ENCODE measurements around the gene SOX10. TPM values are rescaled to one million over a fixed set of nuclear protein-coding genes. Genes with fewer than 3 reads are reported as not detected.

Gene SOX10
- total and polyA plus RNA-seq, 2 of the 13 experiments (the other 11 are each of a cell fraction or from before 2014, with no cell fraction given) = not detected

DNA sequence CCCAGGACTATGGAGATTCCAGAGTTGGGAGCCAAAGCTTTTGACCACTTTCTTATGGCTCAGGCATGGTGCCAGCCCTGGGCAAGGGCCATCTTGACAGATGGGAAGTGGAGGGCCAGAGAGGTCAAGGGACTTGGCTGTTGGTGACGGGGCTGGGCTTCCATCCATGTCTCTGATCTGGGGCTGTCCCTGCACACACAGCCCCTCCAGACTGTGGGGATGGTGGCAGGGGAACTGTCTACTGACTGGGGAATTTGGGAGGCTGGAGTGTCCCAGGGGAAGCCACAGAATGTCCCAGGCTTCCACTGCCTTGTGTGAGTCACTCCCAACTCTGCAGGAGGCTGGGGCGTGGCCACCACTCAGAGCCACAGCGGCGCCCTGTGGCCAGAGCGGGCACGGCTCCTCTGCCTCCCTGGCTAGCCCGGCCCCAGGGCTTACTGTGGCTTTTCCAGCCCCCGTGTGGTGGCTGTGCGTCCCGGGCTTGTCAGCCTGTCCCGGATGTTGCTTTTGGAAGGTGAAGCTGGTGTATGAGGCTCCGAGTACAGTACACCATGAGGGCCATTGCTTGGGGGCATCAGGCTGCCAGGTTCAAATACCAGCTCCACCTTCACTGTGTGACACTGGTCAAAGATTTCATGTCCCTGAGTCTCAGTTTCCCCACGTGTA is 50.5 kb downstream of the SOX10 start (continued):
- TF ChIP-seq, protein P1, sequence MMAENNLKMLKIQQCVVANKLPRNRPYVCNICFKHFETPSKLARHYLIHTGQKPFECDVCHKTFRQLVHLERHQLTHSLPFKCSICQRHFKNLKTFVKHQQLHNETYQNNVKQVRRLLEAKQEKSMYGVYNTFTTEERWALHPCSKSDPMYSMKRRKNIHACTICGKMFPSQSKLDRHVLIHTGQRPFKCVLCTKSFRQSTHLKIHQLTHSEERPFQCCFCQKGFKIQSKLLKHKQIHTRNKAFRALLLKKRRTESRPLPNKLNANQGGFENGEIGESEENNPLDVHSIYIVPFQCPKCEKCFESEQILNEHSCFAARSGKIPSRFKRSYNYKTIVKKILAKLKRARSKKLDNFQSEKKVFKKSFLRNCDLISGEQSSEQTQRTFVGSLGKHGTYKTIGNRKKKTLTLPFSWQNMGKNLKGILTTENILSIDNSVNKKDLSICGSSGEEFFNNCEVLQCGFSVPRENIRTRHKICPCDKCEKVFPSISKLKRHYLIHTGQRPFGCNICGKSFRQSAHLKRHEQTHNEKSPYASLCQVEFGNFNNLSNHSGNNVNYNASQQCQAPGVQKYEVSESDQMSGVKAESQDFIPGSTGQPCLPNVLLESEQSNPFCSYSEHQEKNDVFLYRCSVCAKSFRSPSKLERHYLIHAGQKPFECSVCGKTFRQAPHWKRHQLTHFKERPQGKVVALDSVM (CRISPR knock-in tag; IDR thresholded peaks at IDR 0.05) = peak; percentile 40; the same call in 1 of the 2 replicates
- no peak for TF ChIP-seq SUZ12 (IDR thresholded peaks at IDR 0.05; ENCODE audit: low read depth, low read length)
- TF ChIP-seq, protein P2, sequence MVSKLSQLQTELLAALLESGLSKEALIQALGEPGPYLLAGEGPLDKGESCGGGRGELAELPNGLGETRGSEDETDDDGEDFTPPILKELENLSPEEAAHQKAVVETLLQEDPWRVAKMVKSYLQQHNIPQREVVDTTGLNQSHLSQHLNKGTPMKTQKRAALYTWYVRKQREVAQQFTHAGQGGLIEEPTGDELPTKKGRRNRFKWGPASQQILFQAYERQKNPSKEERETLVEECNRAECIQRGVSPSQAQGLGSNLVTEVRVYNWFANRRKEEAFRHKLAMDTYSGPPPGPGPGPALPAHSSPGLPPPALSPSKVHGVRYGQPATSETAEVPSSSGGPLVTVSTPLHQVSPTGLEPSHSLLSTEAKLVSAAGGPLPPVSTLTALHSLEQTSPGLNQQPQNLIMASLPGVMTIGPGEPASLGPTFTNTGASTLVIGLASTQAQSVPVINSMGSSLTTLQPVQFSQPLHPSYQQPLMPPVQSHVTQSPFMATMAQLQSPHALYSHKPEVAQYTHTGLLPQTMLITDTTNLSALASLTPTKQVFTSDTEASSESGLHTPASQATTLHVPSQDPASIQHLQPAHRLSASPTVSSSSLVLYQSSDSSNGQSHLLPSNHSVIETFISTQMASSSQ (IDR thresholded peaks at IDR 0.05; ENCODE audit: low read depth) = no peak
- TF ChIP-seq, protein P2 (CRISPR knock-in tag; IDR thresholded peaks at IDR 0.05; ENCODE audit: borderline replicate concordance) = no peak
- TF ChIP-seq, protein P3, sequence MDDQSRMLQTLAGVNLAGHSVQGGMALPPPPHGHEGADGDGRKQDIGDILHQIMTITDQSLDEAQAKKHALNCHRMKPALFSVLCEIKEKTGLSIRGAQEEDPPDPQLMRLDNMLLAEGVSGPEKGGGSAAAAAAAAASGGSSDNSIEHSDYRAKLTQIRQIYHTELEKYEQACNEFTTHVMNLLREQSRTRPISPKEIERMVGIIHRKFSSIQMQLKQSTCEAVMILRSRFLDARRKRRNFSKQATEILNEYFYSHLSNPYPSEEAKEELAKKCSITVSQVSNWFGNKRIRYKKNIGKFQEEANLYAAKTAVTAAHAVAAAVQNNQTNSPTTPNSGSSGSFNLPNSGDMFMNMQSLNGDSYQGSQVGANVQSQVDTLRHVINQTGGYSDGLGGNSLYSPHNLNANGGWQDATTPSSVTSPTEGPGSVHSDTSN (CRISPR knock-in tag; IDR thresholded peaks at IDR 0.05; ENCODE audit: borderline replicate concordance) = no peak
- TF ChIP-seq, protein P4, sequence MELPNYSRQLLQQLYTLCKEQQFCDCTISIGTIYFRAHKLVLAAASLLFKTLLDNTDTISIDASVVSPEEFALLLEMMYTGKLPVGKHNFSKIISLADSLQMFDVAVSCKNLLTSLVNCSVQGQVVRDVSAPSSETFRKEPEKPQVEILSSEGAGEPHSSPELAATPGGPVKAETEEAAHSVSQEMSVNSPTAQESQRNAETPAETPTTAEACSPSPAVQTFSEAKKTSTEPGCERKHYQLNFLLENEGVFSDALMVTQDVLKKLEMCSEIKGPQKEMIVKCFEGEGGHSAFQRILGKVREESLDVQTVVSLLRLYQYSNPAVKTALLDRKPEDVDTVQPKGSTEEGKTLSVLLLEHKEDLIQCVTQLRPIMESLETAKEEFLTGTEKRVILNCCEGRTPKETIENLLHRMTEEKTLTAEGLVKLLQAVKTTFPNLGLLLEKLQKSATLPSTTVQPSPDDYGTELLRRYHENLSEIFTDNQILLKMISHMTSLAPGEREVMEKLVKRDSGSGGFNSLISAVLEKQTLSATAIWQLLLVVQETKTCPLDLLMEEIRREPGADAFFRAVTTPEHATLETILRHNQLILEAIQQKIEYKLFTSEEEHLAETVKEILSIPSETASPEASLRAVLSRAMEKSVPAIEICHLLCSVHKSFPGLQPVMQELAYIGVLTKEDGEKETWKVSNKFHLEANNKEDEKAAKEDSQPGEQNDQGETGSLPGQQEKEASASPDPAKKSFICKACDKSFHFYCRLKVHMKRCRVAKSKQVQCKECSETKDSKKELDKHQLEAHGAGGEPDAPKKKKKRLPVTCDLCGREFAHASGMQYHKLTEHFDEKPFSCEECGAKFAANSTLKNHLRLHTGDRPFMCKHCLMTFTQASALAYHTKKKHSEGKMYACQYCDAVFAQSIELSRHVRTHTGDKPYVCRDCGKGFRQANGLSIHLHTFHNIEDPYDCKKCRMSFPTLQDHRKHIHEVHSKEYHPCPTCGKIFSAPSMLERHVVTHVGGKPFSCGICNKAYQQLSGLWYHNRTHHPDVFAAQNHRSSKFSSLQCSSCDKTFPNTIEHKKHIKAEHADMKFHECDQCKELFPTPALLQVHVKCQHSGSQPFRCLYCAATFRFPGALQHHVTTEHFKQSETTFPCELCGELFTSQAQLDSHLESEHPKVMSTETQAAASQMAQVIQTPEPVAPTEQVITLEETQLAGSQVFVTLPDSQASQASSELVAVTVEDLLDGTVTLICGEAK (IDR thresholded peaks at IDR 0.05) = no peak
- TF ChIP-seq, protein P4 (CRISPR knock-in tag; IDR thresholded peaks at IDR 0.05) = no peak
- peak; percentile 42; the same call in 1 of the 2 replicates for TF ChIP-seq ZNF501 (CRISPR knock-in tag; IDR thresholded peaks at IDR 0.05)
- TF ChIP-seq ZNF329 (CRISPR knock-in tag; IDR thresholded peaks at IDR 0.05; ENCODE audit: low read depth) = no peak
- no peak; the same call in 1 of the 2 replicates for TF ChIP-seq ZMAT3 (CRISPR knock-in tag; conservative IDR thresholded peaks at IDR 0.05)
- no peak for TF ChIP-seq SRSF4 (IDR thresholded peaks at IDR 0.05; ENCODE audit: low read depth, low read length, poor library complexity, severe bottlenecking)
- 0 out of 2 replicates have a peak, but pooled peaks have one; percentile 64 for TF ChIP-seq NFKBIZ (CRISPR knock-in tag; IDR thresholded peaks at IDR 0.05)

Measured in HepG2 (cell line).